SH-SY5Y (cell line): ENCODE data around the gene PNMA8B.

Experiments used
- GATA2 ChIP-seq: IDR thresholded peaks from 2 replicates; pipeline ENCODE4 v1.6.1; 2011; ENCODE audit warnings: mild to moderate bottlenecking, low read depth, low read length
- GATA3 ChIP-seq: IDR thresholded peaks from 2 replicates; pipeline ENCODE4 v1.6.1; 2011; ENCODE audit warnings: low read depth, mild to moderate bottlenecking, low read length, moderate library complexity

DNA sequence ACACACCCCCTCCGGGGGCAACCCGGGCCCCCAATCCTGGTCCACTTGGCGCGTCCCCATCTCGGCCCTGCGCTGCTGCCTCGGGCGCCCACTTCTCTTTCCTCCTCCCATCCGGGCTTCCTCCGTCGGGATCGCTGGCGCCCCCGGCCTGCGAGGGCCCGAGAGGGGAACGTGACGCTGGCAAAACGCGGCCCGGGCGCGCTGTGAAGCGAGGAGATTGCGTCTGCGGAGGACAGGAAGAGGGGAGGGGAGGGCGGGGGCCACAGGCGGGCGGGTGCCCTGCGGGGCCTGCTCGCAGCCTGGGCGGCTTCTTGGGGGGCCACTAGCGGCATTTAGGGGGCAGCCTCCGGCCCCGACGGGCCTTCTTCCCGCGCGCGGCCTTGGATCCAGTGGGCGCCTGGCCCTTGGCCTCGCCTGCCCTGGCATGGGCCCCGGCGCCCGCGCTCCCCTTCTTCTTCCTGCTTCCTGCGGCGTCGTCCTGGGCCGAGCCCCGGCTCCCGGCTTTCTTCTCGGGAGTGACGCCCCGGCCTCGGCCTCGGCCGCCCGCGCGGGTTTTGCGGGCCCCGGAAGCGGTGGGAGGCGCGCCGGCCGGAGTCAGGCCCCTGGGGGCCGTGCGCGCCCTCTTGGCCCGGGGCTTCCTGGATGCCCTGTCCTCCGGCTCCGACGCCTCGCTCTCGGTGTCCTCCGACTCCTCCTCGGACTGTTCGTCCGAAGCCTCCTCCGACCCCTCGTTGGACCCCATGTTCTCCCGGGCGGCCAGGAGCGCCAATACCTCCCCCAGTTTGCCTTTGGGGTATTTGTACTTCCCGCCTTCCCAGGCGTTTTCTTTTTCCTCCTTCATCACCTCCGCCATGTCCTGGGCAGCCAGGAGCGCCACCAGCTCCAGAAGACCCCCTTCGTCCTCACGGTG is 2.2 kb downstream of the PNMA8B start:
- TF ChIP-seq GATA3 (no peak), GATA2 (no peak)
